Measurements from ENCODE around the gene DUSP3.

DUSP3 gene

GRCh38 chr17:43778337-43779144 is at the start of gene DUSP3:
Gene DUSP3, minus strand, starts transcription at chr17:43778977. Its CDS starts 53 bp downstream, at chr17:43778924.
- peak; percentile 86 for DNase-seq

GRCh38 chr17:43827596-43827995 is 48.8 kb upstream of the DUSP3 start:
- no peak for DNase-seq

GRCh38 chr17:43826206-43826605 is 47.4 kb upstream of the DUSP3 start:
- DNase-seq, result no peak

DNA sequence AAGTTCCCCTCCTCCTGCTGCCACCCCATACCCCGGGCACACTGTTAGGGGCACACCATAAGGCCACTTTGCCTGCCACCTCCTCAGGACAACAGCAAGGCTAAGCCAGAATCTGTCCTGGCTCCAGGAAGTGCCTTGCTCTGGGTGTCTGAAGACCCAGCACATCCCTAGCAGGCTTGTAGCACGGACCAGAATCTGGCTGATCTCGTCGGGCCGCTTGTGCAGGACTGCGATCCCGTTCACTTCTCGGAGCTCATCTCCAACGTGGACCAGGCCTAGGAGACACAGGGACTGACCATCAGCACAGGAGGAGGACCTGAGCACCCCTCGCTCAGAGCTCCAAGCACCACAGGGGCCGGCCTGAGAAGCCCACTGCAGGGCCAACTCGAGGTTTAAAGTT is 46.8 kb upstream of the DUSP3 start:
- no peak for DNase-seq

DNA sequence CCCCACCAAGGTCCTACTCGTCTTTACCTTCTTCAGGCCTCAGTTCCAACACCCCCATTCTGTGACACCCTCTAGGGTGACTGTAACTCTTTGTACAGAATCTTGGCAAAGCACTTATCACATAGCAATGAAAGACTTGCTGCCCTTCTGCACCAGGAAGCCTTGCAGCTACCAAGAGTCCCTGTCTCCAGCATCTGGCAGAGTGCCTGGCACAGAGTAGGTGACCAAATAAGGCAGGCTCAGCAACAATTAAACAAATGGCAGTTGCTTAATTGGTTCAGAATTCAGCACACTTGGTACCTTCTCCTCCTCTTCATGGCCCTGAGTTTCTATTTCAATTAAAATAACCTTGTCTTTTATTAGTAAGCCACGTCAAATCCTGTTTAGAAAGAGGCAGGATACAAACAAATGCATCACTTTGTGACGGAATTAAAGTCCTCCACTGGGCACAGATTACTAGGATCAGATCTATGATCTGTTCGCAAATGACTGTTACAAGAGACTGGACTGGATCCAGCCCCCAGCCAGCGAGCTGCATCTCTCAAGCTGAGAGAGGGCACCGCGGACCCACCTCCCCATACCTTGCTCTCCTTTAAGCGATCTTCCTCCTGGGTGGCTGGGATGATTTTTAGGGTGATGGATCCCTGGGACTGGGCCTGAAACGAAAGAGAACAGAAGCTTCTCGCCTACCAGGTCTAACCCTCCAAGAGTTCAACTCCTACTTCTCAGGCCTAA is 44.7 kb upstream of the DUSP3 start:
- DNase-seq, result no peak

DNA sequence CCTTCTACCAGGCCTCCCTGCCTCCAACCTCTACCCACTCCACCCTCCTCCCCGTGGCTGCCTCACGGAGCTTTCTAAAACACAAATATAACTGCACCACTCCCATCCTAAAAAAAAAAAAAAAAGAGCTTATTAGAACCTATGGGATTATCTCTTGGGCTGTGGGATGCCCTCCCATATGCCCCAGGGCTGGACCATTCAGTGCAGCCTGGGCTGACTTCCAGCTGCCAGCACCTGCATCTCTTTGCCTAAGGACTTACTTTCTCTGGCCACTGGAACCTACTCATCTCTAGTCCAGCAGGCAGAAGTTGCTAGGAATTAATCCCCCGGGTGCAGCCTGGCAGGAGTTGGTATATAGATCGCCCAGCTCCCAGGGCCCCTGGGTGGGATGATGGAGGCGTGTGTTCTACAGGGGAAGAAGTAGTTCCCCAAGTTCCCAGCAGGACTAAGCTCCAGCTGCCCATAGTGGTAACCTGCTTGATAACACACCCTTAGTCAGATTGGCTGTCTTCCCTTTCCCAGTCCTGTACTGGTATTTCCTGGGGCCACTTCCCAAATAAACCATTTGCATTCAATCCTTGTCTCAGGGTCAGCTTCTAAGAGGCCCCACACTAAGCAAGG is 43.9 kb upstream of the DUSP3 start:
- no peak for DNase-seq

- no peak for DNase-seq
Observed at GRCh38 chr17:43820759-43821158, 42.0 kb upstream of the DUSP3 start.

- no peak for DNase-seq
Observed at GRCh38 chr17:43818966-43819365, 40.2 kb upstream of the DUSP3 start.

DNA sequence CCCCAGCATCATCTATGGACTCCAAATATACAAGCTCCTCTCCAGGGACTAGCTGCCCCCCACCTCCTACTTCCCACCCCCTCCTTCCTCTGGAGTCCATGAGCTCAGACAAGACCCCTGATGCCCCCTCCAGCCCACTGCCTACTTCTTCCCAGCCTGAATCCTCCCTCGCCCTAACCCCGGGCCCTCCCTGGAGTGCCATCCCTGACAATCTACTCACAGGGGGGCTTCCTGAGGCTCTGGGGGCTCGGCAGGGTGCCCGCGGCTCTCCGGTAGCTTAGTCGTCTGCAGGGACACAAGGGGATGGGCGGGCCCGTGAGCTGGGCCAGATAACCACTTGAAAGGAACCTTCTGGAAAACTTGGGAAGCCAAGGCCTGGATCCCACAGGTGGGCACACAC is 39.0 kb upstream of the DUSP3 start:
- no peak for DNase-seq

DNA sequence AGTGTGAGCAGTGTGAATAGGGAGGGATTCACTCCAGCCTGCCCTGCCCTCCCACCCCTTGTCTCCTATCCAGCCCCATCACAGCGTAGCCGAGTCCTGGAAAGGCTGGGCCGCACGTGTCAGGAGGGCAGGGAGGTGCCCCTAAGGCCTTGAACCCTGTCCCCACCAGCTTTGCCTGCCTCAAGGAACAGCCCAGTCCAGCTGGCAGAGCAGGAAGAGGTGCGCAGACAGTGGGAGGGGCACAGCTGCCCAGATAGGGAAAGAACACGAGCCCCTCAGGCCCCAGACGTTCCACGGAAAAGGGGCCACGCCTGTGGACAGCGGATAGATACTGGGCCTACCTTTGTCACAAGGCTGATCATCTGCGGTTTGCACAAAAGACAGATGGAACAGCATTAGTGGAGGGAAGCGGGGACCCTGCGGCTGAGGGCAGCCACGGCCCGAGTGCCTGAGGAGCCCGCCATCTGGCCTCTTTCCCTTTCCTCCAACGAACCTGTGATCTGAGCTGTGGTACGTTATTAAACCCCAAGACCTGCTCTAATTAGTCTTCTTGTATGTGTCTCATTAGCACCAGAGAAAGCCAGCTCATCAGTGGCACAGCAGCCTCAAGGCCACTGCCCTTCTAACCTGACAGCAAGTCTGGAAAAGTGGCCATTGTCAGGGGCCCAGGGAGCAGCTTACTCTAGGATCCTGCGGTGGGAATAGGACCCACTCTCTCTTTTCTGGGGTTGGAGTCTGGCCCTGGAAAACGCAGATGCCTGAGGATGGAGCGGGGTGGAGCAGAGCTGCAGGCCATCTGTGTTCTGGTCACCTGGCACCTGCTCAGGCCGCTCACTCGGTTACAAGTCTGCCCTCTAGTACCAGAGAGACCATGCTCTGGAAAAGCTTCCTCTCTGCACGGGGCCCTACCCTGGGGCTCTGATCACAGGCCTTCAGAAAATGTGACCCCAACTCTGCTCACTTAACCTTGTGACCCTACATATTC is 37.9 kb upstream of the DUSP3 start:
- DNase-seq, result no peak

DNA sequence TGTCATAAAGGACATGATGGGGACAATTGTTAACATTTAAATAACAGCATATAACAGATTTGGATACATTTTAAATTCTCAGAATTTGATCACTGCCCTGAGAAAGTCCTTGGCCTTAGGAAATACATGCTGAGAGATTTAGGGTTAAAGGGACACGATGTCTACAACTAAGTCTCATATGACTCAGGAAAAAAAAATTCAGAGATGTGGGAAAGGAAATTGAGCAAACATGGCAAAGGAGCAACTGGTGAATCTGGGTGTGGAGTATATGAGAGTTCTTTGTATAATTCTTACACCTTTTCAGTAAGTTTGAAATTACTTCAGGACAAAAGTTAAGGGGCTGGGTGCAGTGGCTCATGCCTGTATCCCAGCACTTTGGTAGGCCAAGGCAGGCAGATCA is 35.9 kb upstream of the DUSP3 start:
- DNase-seq, result no peak

GRCh38 chr17:43814026-43814425 is 35.2 kb upstream of the DUSP3 start:
- no peak for DNase-seq

DNA sequence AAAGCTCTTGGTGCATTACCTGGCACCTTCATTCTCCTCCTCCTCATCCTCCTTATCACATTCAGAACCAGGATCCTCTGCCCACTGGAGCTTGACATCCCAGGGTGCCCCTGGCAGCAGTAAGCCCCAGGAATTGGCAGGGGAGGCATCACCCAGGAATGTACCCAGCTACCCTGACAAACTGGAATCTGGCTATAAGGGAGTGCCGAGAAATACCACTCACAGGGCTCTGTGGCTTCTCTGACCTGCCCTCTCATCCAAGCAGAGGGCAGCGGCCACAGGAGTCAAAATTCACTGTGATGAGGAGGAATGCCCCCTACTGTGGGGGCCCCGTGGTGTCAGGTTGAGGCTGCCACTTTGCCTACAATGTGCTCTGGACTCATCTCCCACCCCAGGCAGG is 34.6 kb upstream of the DUSP3 start:
- DNase-seq, result no peak

GRCh38 chr17:43812396-43813265 is 33.9 kb upstream of the DUSP3 start:
- no peak for DNase-seq

DNA sequence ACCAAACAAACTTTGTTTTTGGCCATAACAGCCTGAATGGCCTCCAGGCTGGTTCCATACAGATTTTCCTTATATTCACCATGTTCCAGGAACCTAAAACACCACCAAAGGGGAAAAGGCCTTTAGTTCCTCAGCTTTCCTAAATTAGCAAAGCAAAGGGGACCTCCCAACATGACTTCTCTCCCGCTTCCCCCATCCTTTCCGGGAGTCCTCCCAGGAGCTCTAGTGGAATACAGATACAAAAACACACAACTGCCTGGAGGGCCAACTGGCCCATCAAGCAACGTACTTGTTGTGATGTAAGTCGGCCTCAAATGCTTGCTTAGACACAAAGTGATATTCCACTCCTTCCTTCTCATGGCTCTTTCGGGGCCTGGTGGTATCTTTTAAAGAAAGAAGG is 32.0 kb upstream of the DUSP3 start:
- DNase-seq, result no peak

DNA sequence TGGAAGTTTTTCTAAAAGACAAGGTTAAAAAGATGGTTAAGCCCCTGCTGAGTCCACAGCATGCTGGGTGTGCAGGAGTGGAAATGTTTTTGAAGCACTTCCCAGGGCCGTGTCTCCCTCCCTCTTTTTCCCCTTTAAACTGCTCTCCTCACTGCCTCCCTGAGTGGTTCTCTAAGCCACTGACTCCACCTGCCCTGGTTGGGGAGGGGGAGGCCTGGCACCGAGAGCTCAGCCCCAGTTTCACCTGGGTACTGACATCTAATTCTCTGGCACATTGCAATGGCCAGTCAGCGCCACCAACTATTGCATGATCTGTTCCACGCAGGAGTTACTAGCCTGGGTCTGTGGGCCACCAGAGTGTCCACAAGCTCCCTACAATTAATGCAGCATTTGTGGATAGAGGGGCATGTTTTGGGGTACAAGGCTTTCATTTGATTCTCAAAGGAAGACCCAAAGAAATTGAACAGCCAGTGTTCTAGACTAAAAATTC is 31.5 kb upstream of the DUSP3 start:
- DNase-seq, result no peak

DNA sequence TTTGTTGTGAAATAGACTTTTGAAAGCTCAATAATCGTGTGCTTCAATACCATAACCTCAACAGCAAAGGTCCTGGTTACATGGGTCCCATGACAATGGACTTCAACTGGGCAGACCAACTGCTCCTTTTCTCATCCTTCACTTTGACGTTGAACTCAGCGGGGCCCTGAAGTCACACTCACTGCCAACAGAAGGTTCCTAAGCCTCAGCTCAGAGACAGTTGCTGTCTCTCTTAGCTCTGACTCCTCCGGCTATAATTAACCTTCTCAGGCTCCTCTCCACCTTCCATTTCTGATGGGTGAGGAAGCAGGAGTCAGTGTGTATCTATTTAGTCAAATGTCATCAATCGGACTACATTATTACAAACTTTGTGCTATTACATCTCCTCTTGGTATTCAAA is 30.3 kb upstream of the DUSP3 start:
- no peak for DNase-seq

DNA sequence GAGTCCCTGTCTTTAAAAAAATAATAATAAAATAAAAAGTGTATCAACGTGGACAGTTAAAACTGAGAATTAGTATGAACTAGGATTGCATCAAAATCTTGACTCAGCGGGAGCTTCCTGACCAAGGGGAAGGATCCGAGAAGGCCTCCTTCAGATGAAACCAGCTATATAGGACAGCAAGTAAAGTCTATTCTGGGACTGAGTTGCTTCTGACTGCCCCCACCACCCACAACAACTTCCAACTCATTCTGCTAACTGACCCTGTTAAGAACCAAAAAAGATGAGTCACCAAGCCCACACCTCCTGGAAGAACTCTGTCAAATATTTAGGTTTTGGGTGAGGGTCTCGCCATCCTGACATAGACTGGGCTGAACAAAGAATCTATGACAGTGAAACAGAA is 29.3 kb upstream of the DUSP3 start:
- DNase-seq, result no peak

DNA sequence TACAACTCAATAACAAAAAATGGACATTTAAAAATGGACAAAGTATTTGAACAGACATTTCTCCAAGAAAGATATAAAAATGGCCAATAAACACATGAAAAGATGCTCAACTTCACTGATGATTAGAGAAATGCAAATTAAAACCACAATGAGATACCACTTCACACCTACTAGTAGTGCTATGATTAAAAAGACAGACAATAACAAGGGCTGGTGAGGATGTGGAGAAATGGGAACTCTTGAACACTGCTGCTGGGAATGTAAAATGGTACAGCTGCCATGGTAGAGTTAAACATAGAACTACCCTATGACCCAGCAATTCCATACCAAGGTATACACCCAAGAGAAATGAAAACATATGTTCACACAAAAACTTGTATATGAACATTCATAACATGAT is 26.3 kb upstream of the DUSP3 start:
- DNase-seq, result no peak

DNA sequence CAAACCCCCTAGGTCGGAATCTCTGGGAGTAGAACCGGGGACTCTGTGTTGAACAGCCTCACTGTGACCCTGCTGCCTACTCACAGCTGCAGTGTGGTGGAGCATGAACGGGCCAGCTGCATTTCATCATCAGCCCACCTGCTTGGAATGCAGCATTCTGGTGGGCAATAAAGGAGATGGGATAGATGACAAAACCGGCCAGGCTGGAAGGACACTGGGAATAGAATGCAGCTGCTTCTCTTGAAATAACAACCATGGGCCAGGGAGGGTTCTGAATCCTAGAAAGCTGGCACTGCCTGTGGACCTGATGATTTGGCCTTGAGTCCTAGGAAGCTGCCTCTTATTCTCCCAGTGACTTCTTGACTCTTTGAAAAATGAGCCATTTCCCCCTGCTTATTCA is 25.0 kb upstream of the DUSP3 start:
- no peak for DNase-seq

DNA sequence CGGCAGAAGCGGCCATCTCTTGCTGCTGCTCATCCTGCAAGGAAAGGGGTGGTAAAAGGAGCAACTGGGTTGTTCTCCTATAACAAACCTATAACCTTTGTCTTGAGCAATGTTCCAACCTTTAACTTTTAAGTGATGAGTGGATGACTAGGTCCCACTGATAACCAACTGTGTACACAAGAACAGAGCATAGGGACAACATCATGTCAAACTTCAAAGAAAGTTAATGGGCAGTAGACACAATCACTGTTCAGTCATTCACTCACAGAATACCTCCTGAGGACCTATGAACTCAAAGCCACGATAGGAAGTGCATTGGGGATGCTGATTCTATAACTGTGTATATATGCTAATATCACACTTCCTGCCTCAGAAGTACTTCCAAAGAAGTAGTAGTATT is 23.1 kb upstream of the DUSP3 start:
- no peak for DNase-seq

GRCh38 chr17:43800736-43801135 is 22.0 kb upstream of the DUSP3 start:
- DNase-seq, result no peak

All from hematopoietic multipotent progenitor cell treated with erythropoietin and hydrocortisone succinate and interleukin-3 and kit ligand, for 4 days (in vitro differentiated cells).